Forelimb muscle (tissue), 1 donor: ENCODE measurements around the gene CD22. TPM values are rescaled to one million over a fixed set of nuclear protein-coding genes. Genes with fewer than 3 reads are reported as not detected.
"Not testable (repeated sequence)": the region's sequence is repeated elsewhere in the genome, so short reads cannot be mapped to it uniquely, and the experiment has no call there.

Experiments used
- DNase-seq: peaks from one replicate; pipeline ENCODE4 v3.0.0-alpha.2; 2013; ENCODE audit warnings: low read depth
- polyA plus RNA-seq: library from polyadenylated mRNA; unstranded; fragments of 120-200 nt; gene quantifications from one replicate; pipeline ENCODE4 v1.2.1, GENCODE V29; 2013; ENCODE audit not compliant: insufficient read length

CD22 gene
- polyA plus RNA-seq, 1 donor, result 0.82 TPM

DNA sequence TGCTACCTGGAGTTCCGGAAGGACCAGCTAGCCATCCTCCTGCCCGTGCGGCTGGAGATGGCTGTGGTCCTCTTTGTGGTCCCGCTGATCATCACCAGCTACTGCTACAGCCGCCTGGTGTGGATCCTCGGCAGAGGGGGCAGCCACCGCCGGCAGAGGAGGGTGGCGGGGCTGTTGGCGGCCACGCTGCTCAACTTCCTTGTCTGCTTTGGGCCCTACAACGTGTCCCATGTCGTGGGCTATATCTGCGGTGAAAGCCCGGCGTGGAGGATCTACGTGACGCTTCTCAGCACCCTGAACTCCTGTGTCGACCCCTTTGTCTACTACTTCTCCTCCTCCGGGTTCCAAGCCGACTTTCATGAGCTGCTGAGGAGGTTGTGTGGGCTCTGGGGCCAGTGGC lies 30.4 kb downstream of the CD22 start:
- DNase-seq, result not testable (repeated sequence)

- DNase-seq, result not testable (repeated sequence)
These were observed 31.1 kb downstream of the CD22 start for GRCh38 chr19:35360081-35360480.

DNA sequence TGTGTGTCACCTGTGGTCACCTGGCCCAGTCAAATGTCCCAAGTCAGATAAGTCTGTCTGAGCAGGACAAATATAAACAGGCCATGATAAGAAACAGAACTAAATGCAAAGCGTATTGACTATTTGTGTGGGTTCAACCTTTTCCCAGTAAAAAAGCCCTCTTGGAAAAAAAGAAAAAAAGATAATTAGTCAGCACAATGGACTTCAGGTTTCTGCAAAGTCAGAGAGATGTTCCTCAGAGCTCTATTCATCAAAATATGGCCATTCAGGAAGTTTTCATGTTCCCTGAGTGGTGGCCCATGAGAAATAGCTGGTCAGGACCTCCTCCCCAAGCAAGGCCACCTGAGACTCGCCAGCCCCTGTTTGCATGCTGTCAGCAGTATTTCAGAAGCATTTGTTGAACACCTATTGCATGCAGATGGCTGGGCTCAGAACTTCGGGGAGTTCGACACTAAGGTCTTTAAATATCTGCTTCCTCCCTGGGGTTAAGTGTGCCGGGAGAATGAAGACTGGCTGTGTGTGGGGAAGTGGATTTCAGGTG lies 32.0 kb downstream of the CD22 start:
- no peak for DNase-seq

DNA sequence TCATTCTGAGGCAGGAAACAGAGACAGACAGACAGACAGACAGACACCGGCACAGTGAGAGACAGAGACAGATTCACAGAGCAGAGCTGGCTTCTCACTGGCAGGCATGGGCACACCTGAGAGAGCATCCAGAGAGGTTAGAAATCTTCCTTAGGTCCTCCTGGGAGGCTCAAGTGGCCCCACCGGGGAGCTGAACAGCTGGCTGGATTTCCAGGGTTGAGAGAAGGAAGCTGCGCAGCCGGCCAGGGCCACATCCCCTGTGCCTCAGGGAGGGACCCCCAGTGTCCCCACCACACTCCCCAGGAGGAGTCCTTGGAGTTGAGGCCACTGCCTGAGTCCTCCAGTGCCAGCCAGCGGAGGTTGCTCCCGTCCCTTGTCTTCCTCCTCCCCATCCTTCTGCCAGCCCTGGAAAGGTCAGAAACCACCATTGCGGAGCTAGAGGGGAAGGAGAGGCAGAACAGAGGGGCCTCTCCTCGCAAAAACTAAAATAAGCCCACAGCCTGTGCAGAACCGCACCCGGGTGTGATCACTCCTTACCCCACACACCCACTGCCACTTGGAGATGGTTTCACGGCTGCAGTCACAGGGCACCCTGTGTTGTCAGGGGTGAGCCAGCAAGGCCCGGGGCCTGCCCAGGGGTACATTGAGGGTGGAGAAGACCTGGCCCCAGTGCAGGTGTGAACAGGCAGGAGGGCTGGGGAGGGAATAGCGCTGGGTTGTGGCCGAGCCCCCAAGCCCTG lies 33.4 kb downstream of the CD22 start:
- DNase-seq, result no peak

DNA sequence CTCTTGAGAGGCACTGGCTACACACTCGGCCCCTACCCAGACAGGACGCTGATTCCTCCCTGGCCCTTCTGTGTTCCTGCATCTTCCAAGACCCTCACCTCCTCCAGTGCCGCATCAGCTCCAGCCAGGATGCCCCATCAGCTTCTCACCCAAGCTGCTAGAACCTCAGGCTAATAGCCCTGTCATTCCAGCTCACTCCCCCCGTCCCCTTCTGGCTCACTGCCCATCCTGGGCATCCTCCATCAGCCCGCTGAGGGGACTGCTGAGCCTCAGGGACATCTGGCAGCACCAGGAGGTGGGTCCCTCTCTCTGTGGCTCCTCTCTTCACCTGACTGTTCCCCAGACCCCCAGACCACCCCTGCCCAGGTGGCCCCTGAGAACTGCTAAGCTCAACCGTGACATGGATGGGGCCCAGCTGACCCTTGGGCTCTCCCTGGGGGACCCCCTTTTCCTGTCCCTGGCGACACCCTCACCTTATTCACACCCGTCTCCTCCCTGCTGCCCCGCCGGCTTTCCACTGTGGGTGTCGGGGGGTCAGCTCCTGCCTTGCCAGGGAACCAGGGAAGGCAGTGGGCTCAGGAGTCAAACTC lies 34.1 kb downstream of the CD22 start:
- no peak for DNase-seq

DNA sequence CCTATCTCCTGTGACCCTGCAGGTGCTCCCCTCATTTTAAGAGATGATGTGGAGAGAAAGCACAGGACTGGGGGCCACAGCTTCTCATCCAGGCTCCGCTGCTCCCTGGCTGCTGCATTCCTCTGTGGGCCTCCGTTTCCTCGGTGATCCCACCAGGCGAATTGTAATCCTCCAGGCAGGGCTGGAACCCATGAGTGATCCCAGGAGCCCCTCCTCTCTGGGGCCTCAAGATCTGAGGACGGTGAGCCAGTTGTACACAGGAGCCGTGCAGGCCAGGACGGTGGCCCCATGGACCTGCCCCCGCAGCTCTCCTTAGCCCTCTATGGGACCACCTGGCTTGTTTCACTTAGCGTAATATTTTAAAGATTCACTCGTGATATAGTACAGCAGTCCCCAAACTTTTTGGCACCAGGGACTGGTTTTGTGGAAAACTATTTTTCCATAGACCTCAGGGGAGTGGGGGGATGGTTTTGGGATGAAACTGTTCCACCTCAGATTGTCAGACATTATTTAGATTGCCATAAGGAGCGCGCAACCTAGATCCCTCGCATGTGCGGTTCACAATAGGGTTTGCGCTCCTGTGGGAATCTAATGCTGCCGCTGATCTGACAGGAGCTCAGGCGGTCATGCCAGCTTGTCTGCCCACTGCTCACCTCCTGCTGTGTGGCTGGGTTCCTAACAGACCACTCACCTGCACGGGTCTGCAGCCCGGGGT lies 34.9 kb downstream of the CD22 start:
- DNase-seq, result no peak

DNA sequence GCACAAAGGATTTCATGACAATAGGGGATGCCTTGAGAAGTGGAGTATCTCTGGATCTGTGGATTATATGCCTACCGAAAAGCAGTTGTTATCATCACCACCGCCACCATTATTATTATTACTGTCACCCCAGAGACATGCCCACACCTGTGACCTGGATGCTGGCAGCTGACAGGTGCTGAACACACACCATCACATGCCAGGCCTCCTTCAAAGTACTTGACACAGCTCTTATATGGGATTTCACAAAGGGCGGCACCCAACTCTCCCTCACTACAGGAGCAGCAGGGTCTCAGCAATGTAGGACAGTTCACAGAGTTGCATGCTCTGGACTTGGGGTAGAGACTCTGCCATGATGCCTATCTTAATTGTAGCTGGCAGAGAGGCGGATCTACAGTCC lies 36.3 kb downstream of the CD22 start:
- DNase-seq, result no peak

GRCh38 chr19:35368378-35368777 lies 39.4 kb downstream of the CD22 start:
- DNase-seq, result no peak

GRCh38 chr19:35369522-35369921 lies 40.5 kb downstream of the CD22 start:
- DNase-seq, result no peak

DNA sequence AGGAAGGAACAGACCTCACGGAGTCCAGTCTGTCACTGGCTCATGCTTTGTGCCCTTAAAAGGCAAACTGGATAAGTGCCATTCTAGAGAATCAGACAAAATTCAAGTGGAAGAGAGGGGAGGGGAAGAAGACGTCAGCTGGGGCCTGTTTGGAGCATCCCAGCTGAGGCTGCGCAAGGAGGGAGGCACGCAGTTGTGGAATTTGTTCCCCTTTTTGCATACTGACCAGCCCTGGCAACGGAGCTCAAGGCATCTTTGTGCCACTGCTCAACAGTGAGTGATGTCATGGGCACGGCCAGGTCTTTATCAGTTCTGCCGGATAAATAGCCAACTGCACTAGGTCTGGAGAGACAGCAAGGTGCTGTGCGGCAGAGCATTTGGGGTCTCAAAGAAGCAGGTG lies 41.7 kb downstream of the CD22 start, which contains the start of gene GPR42:
GPR42 (plus strand) TSS at position 347 of the 400 bp plus-strand sequence. CDS start 292 bp downstream, outside the sequence.
- DNase-seq, result no peak

- DNase-seq, result no peak
These were observed 44.5 kb downstream of the CD22 start for GRCh38 chr19:35373492-35373891.

DNA sequence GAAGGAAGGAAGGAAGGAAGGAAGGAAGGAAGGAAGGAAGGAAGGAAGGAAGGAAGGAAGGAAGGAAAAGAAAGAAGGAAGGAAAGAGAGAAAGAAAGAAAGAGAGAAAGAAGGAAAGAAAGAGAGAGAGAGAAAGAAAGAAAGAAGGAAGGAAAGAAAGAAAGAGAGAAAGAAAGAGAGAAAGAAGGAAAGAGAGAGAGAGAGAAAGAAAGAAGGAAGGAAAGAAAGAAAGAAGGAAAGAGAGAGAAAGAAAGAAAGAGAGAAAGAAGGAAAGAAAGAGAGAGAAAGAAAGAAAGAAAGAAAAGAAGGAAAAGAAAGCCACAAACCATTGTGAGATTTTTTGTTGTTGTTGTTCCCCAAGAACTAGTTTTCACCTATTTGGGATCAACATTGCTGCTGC lies 45.0 kb downstream of the CD22 start:
- not testable (repeated sequence) for DNase-seq

DNA sequence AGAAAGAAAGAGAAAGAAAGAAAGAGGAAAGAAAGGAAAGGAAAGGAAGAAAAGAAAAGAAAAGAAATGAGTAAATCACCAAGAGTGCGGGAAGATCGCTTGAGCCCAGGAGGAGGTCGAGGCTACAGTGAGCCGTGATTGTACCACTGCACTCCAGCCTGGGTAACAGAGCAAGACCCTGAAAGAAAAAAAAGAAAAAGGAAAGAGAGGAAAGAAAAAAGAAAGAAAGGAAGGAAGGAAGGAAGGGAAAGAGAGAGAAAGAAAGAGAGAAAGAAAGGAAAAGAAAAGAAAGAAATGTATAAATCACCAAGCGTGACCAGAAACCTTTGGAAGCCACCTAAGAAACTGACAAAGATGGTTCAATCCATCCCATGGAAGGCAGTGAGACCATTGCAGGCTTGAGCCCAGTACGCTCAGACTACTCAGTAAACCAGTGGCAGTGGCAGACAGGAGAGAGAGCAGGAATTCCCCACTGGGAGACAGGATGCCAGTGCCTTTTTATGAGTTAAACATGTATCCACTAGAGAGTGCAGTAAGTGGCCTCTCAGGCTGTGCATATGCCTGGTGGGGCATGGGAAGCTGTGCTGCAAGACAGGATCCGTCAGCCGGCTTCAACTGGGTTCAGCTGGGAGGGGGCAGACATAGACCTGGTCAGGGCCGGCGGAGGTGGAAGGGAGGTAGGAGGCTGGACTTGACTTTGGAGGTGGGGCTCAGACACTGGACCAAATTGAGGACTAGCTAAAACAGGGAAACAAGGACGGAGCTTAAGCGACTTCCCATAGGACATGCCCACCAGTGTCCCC lies 46.7 kb downstream of the CD22 start:
- no peak for DNase-seq

DNA sequence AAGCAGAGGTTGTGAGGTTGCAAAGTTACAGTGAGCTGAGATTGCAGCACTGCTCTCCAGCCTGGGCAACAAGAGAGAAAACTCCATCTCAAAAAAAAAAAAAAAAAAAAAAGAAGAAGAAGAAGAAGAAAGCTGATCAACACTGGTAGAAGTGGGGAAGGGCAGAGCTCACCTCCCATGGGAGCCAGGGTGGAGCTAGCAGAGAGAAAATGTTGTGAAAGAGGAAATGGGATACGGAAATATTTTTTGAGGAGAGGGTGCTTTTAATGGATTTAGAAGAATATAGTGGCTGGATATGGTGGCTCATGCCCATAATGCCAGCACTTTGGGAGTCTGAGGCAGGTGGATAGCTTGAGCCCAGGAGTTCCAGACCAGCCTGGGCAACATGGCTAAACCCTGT lies 48.7 kb downstream of the CD22 start:
- DNase-seq, result no peak

DNA sequence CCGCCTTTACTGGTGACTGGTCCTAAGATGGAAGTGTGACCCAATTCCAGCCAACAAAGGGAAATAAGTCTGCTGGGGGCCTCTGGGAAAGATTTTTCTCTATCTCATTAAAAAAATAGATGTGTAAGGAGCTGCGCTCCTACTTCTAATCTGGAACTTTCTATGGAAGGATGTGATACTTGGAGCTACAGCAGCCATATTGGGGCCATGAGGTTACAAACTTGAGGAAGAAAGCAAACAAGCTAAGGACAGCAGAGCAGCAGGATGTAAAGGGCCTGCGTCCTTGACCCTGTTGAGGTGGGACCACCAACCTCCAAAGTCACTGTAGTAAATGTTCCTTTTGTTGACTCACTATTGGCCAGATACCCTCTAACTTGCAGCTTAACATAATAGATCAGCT lies 49.4 kb downstream of the CD22 start:
- no peak for DNase-seq

DNA sequence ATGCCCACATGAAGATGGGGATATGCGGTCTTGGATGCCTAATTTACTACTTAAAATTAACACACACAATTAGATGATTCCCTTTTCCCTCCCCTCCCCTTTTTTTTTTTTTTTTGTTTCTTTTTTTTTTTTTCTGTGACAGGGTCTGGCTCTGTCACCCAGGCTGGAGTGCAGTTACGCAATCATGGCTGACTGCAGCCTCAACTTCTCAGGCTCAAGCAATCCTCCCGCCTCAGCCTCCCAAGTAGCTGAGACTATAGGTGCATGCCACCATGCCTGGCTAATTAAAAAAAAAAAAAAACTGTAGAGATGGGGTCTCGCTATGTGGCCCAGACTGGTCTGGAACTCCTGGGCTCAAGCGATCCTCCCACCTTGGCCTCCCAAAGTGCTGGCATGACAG lies 50.6 kb downstream of the CD22 start:
- not testable (repeated sequence) for DNase-seq

DNA sequence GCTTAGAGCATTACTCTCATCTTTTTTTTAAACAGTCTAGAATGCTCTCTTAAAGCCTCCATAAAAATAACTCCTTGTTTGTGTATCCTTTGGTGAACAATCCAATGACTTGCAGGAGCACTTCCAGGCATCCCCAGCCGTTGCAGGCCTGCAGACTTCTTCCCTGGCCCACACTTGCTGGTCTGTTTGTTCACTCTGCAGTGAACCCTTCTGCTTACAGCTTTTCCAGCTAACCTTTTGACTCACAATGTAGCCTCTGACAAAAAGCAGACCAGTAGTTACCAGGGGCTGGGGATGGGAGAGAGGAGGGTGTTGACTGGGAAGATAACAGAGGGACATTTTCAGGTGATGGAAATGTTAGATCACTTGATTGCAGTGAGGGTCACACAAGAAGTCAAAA lies 51.0 kb downstream of the CD22 start:
- no peak for DNase-seq

DNA sequence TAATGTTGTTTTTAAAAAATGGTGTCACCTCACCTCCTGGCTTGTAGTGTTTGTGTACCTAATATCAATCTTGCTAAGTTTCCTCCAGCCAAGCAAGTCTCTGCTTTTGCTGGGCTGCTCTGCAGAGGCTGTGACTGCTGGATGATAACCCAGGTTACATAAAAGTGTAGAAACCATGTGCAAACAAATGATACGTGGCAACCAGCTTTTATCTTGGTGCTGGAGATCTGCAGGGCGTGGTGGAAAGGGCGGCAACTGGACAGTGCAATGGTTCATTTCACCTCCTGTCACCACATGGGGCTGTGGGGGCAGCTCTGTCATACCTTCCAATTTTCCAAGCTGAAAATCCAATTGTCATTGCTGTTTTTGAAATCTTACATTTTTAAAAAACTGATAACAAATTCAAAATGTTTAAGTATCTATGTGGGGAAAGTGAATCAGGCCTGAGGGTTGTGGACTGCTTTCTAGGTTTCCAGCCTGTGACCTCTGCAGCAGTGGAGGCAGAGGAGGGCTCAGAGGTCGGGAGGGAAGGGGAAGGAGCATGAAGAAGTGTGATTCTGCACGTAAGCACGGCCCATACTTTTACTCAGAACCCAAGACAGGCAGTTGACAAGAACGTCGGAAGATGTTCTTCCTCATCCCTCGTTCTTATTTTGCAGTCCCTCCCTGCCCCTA lies 51.6 kb downstream of the CD22 start:
- no peak for DNase-seq

DNA sequence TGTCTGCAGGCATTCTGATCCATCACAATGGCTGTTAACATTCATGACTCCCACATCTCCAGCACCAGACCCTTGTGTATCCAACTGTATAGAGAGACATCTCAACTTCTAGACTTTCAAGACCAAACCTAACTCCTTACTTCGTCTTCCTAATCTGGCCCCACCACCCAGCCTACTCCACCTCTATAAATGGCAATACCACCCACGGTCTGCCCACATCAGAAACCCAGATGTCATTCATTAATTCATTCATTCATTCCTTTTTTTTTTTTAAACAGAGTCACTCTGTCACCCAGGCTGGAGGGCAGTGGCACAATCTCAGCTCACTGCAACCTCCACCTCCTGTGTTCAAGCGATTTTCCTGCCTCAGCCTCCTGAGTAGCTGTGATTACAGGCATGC lies 52.3 kb downstream of the CD22 start:
- DNase-seq, result no peak

DNA sequence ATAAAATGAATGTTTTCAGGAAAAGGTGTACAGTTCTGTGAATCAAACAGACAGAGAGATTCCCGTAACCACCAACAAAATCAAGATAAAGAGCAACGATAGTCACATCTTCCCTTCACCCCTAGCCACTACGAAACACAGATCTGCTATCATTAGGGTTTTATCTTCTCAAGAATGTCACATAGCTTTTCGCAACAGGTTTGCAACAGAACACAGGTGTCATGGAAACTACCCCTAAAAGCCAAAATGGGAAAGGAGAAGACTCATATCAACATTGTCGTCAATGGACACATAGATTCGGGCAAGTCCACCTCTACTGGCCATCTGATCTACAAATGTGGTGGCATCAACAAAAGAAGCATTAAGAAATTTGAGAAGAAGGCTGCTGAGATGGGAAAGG lies 52.9 kb downstream of the CD22 start:
- DNase-seq, result no peak

- no peak for DNase-seq
These were observed 54.5 kb downstream of the CD22 start for GRCh38 chr19:35383536-35383935.
